Activated CD4-positive, alpha-beta memory T cell treated with anti-CD3 and anti-CD28 coated beads for 36 hours (primary cell): ENCODE measurements around the gene JAKMIP1. TPM values are rescaled to one million over a fixed set of nuclear protein-coding genes. Genes with fewer than 3 reads are reported as not detected.

Experiments used
- CTCF ChIA-PET: fragments of 350-600 bp; sonication (Branson Sonifier 250); formaldehyde crosslinking; loops from one replicate; lab custom pipeline; 2021; ENCODE audit warnings: antibody characterized with exemption, inconsistent platforms; lab: Charles Lee
- POLR2A ChIA-PET: fragments of 350-600 bp; sonication (Branson Sonifier 250); formaldehyde crosslinking; loops from one replicate; lab custom pipeline; 2021; ENCODE audit warnings: antibody characterized with exemption; lab: Charles Lee
- DNase-seq: peaks from one replicate; pipeline ENCODE4 v3.0.0-alpha.2; 2020
- H3K27ac Mint-ChIP-seq: one replicate; pipeline ENCODE4 v1.8.0; 2021; ENCODE audit warnings: mixed read lengths
- H3K27me3 Mint-ChIP-seq: one replicate; pipeline ENCODE4 v1.8.0; 2021; ENCODE audit warnings: mixed read lengths
- H3K36me3 Mint-ChIP-seq: one replicate; pipeline ENCODE4 v1.8.0; 2021; ENCODE audit warnings: mixed read lengths
- H3K4me1 Mint-ChIP-seq: one replicate; pipeline ENCODE4 v1.8.0; 2021; ENCODE audit warnings: low read depth, mixed read lengths
- H3K4me3 Mint-ChIP-seq: one replicate; pipeline ENCODE4 v1.8.0; 2021; ENCODE audit warnings: mild to moderate bottlenecking, mixed read lengths
- H3K9me3 Mint-ChIP-seq: one replicate; pipeline ENCODE4 v1.8.0; 2021; ENCODE audit warnings: mixed read lengths
- intact Hi-C: fragments of 100-400 bp; cut with micrococcal nuclease; formaldehyde crosslinking; loops from one replicate; pipeline ENCODE4 v1.15.1; 2023
- total RNA-seq, 2 experiments: library from RNA; stranded (reverse); gene quantifications; one replicate each; pipeline ENCODE4 v1.2.3, GENCODE V29; 2021

Gene JAKMIP1
- total RNA-seq, 2 experiments from 2014 or later = 17.7 to 18.1 TPM

GRCh38 chr4:6028168-6028567 is 172.2 kb downstream of the JAKMIP1 start:
- CTCF ChIA-PET = interaction anchor here (1.4 kb wide), 2 partner anchors 30 to 222 kb away, joined by 5 to 6 read pairs; no protein-coding TSS in a partner anchor
- Mint-ChIP-seq H3K36me3 (no peaks in the 10 kb centered on the region), H3K27me3 (no peaks in the 10 kb centered on the region), H3K27ac (no peak overlapping the region), H3K9me3 (no peaks in the 10 kb centered on the region), H3K4me1 (no peaks in the 10 kb centered on the region), H3K4me3 (no peak overlapping the region)
- no peak for DNase-seq
- intact Hi-C loops = no loop called here
- POLR2A ChIA-PET = no interaction called here

DNA sequence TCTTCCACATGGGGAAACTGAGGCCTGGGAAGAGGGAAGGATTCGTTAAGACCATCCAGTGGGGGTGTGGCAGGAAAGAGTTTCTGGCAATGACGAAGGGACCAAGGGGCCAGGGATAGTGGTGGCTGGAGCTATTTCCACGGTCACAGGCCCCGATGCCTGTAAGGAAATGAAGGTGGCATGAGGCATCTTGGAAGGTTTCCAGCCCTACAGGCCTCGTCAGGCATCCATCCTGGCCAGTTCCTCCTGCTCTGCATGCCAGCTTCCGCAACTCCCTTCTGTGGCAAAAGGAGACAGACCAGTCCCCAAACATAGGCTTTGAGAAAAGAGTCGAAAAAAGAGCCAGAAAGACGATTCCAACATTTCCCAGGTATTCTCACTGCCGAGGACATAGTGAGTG is 173.0 kb downstream of the JAKMIP1 start:
- Mint-ChIP-seq H3K27ac (no peak overlapping the region), H3K36me3 (no peaks in the 10 kb centered on the region), H3K4me1 (no peaks in the 10 kb centered on the region), H3K4me3 (no peak overlapping the region), H3K9me3 (no peaks in the 10 kb centered on the region), H3K27me3 (no peaks in the 10 kb centered on the region)
- intact Hi-C loops = no loop called here
- POLR2A ChIA-PET = no interaction called here
- CTCF ChIA-PET = interaction anchor here (1.4 kb wide), 2 partner anchors 29 to 223 kb away, joined by 5 to 6 read pairs; no protein-coding TSS in a partner anchor
- DNase-seq = no peak

DNA sequence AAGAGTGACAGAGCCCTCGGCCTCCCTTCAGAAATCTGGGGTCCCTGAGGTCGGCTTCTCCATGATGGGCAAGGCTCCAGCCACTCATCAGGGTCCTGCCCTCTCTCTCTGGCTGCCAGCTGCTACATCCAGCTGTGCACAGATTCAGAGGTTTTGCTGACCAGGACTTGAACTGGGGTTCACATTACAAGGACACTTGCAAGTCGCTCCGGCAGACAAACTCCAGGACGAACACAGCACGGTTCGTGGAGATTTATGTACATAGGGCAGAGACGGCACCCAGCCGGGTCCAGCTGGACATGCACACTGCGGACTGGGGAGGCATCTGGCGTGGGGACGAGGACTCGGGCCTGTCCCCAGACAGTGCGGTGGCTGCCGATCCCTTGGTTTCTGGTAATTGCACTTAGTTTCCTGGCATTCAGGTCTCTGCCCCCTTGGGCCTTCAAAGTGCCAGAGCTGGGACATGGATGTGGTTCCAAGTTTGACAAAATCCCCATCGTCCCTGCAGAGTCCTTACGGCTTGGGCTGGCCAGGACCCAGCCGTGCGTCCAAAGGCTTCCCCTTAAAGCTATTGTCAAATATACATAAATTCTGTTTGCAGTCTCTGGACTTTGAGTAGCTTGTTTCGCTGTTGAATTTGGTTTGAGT is 175.9 kb downstream of the JAKMIP1 start:
- no peak overlapping the region for H3K27ac Mint-ChIP-seq
- no peaks in the 10 kb centered on the region for H3K36me3 Mint-ChIP-seq
- DNase-seq = no peak
- ChIA-PET POLR2A (no interaction called here), CTCF (interaction anchor here (0.9 kb wide), 1 partner anchor 226 kb away, joined by 3 read pairs; no protein-coding TSS in a partner anchor)
- H3K27me3 Mint-ChIP-seq = no peaks in the 10 kb centered on the region
- no peak overlapping the region for H3K4me3 Mint-ChIP-seq
- no peaks in the 10 kb centered on the region for H3K9me3 Mint-ChIP-seq
- no peaks in the 10 kb centered on the region for H3K4me1 Mint-ChIP-seq
- intact Hi-C loops = no loop called here

- Mint-ChIP-seq H3K4me3 (no peak overlapping the region), H3K9me3 (no peaks in the 10 kb centered on the region), H3K4me1 (no peaks in the 10 kb centered on the region), H3K36me3 (no peaks in the 10 kb centered on the region), H3K27me3 (no peaks in the 10 kb centered on the region), H3K27ac (no peak overlapping the region)
- ChIA-PET CTCF (no interaction called here), POLR2A (no interaction called here)
- DNase-seq = no peak
- intact Hi-C loops = no loop called here
These were observed 176.6 kb downstream of the JAKMIP1 start for GRCh38 chr4:6023731-6024130.

DNA sequence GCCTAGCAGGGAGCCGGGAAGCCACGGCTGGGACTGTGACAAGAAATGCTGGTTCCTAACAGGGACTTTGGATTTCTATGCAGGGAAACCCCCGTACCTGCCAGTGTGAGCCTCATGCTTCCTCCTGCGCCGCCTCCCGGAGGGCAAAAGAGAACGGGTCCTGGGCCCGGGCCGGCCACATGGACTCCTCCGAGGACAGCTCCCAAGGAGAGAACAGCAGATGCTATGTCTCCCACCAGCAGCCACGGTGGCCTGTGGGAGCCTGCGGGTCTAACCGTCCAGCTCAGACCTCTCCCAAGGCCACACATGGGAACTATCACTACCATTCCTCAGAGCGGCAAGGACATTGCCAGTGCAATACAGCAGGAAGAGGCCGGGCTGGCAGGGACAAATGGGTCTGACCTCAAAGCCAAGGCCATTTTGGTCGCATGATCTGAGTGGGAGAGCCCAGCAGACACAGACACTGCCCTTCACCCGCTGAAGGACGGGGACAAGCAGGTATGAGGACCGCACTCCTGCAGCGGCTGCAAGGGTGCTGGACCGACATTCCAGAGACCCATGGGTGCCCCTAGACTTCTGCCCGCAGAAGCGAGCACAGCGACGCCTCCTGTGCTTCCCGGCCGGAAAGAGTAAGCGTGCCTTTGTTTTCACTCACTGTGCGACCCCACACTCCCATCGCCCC is 177.6 kb downstream of the JAKMIP1 start:
- Mint-ChIP-seq H3K36me3 (no peaks in the 10 kb centered on the region), H3K27ac (no peak overlapping the region), H3K4me3 (no peak overlapping the region), H3K27me3 (no peaks in the 10 kb centered on the region), H3K4me1 (no peaks in the 10 kb centered on the region), H3K9me3 (no peaks in the 10 kb centered on the region)
- POLR2A ChIA-PET = no interaction called here
- intact Hi-C loops = no loop called here
- no peak for DNase-seq
- CTCF ChIA-PET = no interaction called here

DNA sequence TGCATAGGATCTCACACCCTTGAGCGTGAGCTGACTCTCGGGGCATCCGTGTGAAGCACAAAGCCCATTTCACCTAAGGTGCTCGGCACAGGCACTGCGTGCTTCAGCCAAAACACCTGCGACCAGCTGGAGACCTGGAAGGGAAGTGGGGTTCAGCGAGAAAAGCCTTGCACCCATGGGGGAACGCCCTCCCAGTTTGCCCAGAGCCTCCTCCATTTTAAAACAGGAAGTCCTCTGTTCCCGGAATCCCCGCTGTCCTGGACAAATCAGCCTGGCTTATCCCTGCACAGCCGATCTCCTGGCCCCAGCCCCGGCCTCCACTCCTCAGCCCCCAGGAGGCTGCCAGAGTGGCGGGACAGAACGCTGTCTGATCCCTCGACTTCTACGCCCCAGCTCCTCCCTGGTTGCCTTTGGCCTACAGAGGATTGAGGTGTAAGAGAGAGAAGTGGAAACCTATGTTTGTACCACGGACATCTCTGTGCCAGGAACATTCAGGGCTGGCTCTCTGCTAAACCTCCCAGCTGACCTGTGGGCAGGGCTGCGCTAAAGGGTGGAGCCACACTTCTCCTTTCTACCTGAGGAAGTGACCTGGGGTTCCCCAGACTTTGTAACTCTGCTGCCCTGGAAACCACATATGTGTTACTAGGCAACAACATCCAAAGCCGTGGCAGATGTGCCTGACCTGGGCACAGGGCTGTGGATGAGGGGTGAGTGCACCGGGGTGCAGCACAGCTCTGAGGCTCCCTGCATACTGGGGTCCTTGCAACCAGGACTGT is 178.3 kb downstream of the JAKMIP1 start:
- no peaks in the 10 kb centered on the region for H3K4me1 Mint-ChIP-seq
- POLR2A ChIA-PET = no interaction called here

GRCh38 chr4:6020613-6021012 is 179.7 kb downstream of the JAKMIP1 start:
- H3K4me3 Mint-ChIP-seq = no peak overlapping the region
- DNase-seq = no peak
- intact Hi-C loops = no loop called here
- H3K9me3 Mint-ChIP-seq = no peaks in the 10 kb centered on the region
- ChIA-PET CTCF (interaction anchor here (0.7 to 1.9 kb wide), 6 partner anchors 11 to 307 kb away, joined by 3 to 11 read pairs (median 4); no protein-coding TSS in a partner anchor), POLR2A (no interaction called here)
- H3K27me3 Mint-ChIP-seq = no peaks in the 10 kb centered on the region
- no peaks in the 10 kb centered on the region for H3K36me3 Mint-ChIP-seq
- no peak overlapping the region for H3K27ac Mint-ChIP-seq
- no peaks in the 10 kb centered on the region for H3K4me1 Mint-ChIP-seq

More for the DNA sequence above, 178.3 kb downstream of the JAKMIP1 start:
- H3K4me3 Mint-ChIP-seq = no peak overlapping the region
- H3K9me3 Mint-ChIP-seq = no peaks in the 10 kb centered on the region
- CTCF ChIA-PET = no interaction called here
- DNase-seq = no peak
- intact Hi-C loops = no loop called here
- H3K27me3 Mint-ChIP-seq = no peaks in the 10 kb centered on the region
- no peak overlapping the region for H3K27ac Mint-ChIP-seq
- H3K36me3 Mint-ChIP-seq = no peaks in the 10 kb centered on the region

DNA sequence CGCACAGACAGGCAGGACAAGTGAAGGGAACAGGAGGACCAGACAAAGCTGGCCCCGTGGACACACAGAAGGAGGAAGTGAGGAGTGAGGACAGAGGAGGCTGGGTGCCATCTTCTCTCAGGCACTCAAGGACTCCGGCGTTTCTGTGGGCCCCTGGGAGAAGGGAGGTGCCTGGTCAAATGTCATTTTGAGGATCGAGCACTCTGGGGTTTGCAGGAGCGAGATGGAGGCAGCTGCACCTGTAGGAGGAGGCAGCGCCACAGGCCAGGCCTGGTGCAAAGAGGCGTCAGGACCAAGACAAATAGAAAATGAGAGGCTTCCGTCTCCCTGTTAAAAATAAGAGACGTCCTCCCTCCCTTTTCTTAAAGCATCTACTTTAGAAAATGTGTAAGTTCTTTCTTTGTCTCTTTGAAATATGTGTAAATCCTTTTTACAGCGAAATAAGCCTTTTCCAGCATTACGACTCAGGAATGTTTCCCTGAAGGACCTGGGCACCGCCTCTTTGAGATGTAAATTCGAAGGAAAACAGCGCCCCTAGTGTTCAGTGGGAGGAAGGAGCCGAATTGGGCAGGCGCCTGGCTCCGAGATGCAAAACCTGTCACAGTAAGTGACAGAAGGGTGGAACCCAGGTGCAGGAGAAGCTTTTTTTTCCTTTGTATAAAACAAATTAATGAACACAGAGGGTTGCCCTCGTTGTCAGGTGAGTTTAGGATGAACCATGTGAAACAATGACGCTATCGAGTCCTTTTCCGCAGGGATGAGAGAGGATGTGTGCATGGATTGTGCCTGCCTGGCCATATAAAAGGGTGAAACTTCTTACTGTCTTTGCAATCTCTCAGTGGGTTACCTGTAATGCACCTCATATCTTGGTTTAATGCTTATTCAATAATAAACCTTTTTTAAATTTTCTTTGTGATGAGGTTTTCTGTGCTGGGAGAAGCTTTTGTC is 180.8 kb downstream of the JAKMIP1 start:
- peak; percentile 48 for DNase-seq
- POLR2A ChIA-PET = no interaction called here
- H3K4me3 Mint-ChIP-seq = no peak overlapping the region
- H3K27me3 Mint-ChIP-seq = no peaks in the 10 kb centered on the region
- CTCF ChIA-PET = interaction anchor here (0.6 to 1.9 kb wide), 9 partner anchors 10 to 635 kb away, joined by 3 to 11 read pairs (median 4); no protein-coding TSS in a partner anchor
- intact Hi-C loops = no loop called here
- no peaks in the 10 kb centered on the region for H3K36me3 Mint-ChIP-seq
- no peaks in the 10 kb centered on the region for H3K4me1 Mint-ChIP-seq
- H3K27ac Mint-ChIP-seq = no peak overlapping the region
- no peaks in the 10 kb centered on the region for H3K9me3 Mint-ChIP-seq

DNA sequence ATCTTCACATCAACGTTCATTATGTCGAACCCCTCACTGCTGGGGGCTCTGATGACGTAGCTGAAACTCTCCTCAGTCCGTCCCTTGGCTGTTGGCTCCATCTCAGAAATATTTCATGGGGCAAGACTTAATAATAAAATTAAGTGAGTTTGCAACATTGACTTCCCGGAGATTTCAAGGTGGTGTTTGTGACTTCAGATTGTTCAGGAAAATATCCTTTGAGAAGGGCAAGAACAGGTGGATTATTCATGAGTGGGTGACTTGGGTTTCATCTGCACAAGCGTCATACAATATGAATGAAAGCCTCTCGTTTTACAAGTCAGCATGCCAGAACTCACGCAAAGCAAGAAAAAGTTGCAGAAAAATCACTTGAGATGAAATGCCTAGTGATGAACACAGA is 182.0 kb downstream of the JAKMIP1 start, which contains the start of gene C4orf50:
C4orf50 (minus strand) TSS at position 101 of the 400 bp plus-strand sequence.
- Mint-ChIP-seq H3K27ac (no peak within 1 kb of the TSS), H3K36me3 (no peaks in the 10 kb centered on the region), H3K27me3 (no peaks in the 10 kb centered on the region), H3K9me3 (no peaks in the 10 kb centered on the region), H3K4me3 (no peak within 1 kb of the TSS), H3K4me1 (no peaks in the 10 kb centered on the region)
- intact Hi-C loops = no loop called here
- ChIA-PET POLR2A (no interaction called here), CTCF (interaction anchor here (1.2 to 1.7 kb wide), 4 partner anchors 8 to 36 kb away, joined by 3 to 8 read pairs (median 6); no protein-coding TSS in a partner anchor)
- DNase-seq = no peak

- ChIA-PET POLR2A (no interaction called here), CTCF (interaction anchor here (1.4 kb wide), 2 partner anchors 20 to 28 kb away, joined by 3 to 8 read pairs; no protein-coding TSS in a partner anchor)
- intact Hi-C loops = no loop called here
- Mint-ChIP-seq H3K36me3 (no peaks in the 10 kb centered on the region), H3K27ac (no peak overlapping the region), H3K4me3 (no peak overlapping the region), H3K27me3 (no peaks in the 10 kb centered on the region), H3K4me1 (no peaks in the 10 kb centered on the region), H3K9me3 (no peaks in the 10 kb centered on the region)
- DNase-seq = peak; percentile 13
These were observed 182.5 kb downstream of the JAKMIP1 start for GRCh38 chr4:6017800-6018199.

DNA sequence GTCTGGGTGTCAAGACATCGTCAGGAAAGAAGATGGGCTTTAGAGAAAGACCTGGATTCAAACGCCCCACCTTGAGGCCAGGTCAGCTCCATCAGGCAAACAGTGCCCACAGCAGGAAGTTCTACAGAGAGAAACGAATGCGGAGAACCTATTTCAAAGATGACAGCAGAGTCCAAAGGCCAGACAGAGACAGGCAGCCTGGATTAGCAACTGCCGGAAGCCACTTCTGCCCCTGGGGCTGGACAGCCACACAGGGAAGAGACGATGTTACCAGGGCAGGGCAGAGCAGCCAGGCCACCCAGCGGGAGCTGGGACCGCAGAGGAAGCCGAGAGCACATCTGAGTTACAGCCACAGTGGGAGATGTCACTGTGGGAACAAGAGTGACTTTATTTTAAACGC is 183.3 kb downstream of the JAKMIP1 start:
- Mint-ChIP-seq H3K9me3 (no peaks in the 10 kb centered on the region), H3K27me3 (peaks cover 2% of the 10 kb centered on the region), H3K27ac (no peak overlapping the region), H3K36me3 (no peaks in the 10 kb centered on the region), H3K4me1 (no peaks in the 10 kb centered on the region), H3K4me3 (no peak overlapping the region)
- intact Hi-C loops = no loop called here
- DNase-seq = no peak
- ChIA-PET CTCF (no interaction called here), POLR2A (no interaction called here)
